A673 (cell line): Measurements from ENCODE around the gene SSTR1. TPM values are rescaled to one million over a fixed set of nuclear protein-coding genes. Genes with fewer than 3 reads are reported as not detected.

Experiments used
- BruUV-seq: library from RNA; stranded (reverse); fragments of 400-500 nt; replicated peaks from 2 replicates; lab custom pipeline; 2021; lab: Mats Ljungman, UMichigan
- CTCF ChIA-PET: fragments of 300-600 bp; sonication (Branson Sonifier 250); formaldehyde crosslinking; loops from one replicate; lab custom pipeline; 2022; ENCODE audit warnings: antibody characterized with exemption; lab: Charles Lee
- POLR2A ChIA-PET: fragments of 300-600 bp; sonication (Branson Sonifier 250); formaldehyde crosslinking; loops from one replicate; lab custom pipeline; 2022; ENCODE audit warnings: antibody characterized with exemption; ENCODE audit not compliant: low non-redundant PET; lab: Charles Lee
- DNase-seq: peaks from one replicate; pipeline ENCODE4 v3.0.0-alpha.2; 2015; ENCODE audit warnings: low spot score
- H3K27ac ChIP-seq: fragments of 200-600 bp; sonication (generic); 2 replicates; pipeline ENCODE4 v1.5.1; 2016; ENCODE audit warnings: mixed run types, low read depth, mild to moderate bottlenecking, mixed read lengths, antibody characterized with exemption, low read length; ENCODE audit not compliant: poor library complexity, severe bottlenecking
- H3K27me3 ChIP-seq: fragments of 200-600 bp; sonication (generic); replicated peaks from 2 replicates; pipeline ENCODE4 v1.6.1; 2017; ENCODE audit warnings: mixed run types, low read depth, mild to moderate bottlenecking, mixed read lengths, antibody characterized with exemption, low read length; ENCODE audit not compliant: insufficient read depth, poor library complexity
- H3K36me3 ChIP-seq: fragments of 200-600 bp; sonication (generic); 2 replicates; pipeline ENCODE4 v1.6.1; 2016; ENCODE audit warnings: mixed run types, mild to moderate bottlenecking, mixed read lengths, antibody characterized with exemption, low read length; ENCODE audit not compliant: insufficient read depth, poor library complexity, severe bottlenecking
- H3K4me1 ChIP-seq: fragments of 200-600 bp; sonication (generic); 2 replicates; pipeline ENCODE4 v1.6.1; 2017; ENCODE audit warnings: mixed run types, mild to moderate bottlenecking, mixed read lengths, antibody characterized with exemption, low read length; ENCODE audit not compliant: insufficient read depth, poor library complexity, severe bottlenecking
- H3K4me3 ChIP-seq: fragments of 200-600 bp; sonication (generic); 2 replicates; pipeline ENCODE4 v1.5.1; 2016; ENCODE audit warnings: low read depth, mixed run types, mild to moderate bottlenecking, mixed read lengths, low read length; ENCODE audit not compliant: poor library complexity, severe bottlenecking
- H3K9me3 ChIP-seq: fragments of 200-600 bp; sonication (generic); 2 replicates; pipeline ENCODE4 v1.6.1; 2016; ENCODE audit warnings: mixed run types, low read depth, mild to moderate bottlenecking, mixed read lengths, antibody characterized with exemption, low read length; ENCODE audit not compliant: poor library complexity, severe bottlenecking
- EZH2 ChIP-seq: fragments of 200-600 bp; sonication (generic); IDR thresholded peaks from 2 replicates; pipeline ENCODE4 v1.6.1; 2017; ENCODE audit warnings: borderline replicate concordance, low read depth, mild to moderate bottlenecking, mixed read lengths, antibody characterized with exemption, low read length; ENCODE audit not compliant: poor library complexity, severe bottlenecking
- intact Hi-C: fragments of 100-400 bp; cut with micrococcal nuclease; formaldehyde crosslinking; loops from one replicate; pipeline ENCODE4 v1.10.0; 2022; ENCODE audit not compliant: unreplicated experiment
- total RNA-seq: library from RNA; stranded (reverse); gene quantifications from 2 replicates; pipeline ENCODE4 v1.2.3, GENCODE V29; 2021
- TF ChIP-seq, protein P1 (sequence below): fragments of 300-800, 200-600 bp; sonication (generic); conservative IDR thresholded peaks from 2 replicates; pipeline ENCODE4 v1.5.1; 2017; ENCODE audit warnings: low read depth, mild to moderate bottlenecking, antibody characterized with exemption, low read length, moderate library complexity, mixed read lengths

The SSTR1 gene
- total RNA-seq, 1 experiment from 2014 or later: 3.8 TPM

GRCh38 chr14:38171197-38171596 is 36.5 kb upstream of the SSTR1 start:
- no peak for DNase-seq
- TF ChIP-seq, protein P1, sequence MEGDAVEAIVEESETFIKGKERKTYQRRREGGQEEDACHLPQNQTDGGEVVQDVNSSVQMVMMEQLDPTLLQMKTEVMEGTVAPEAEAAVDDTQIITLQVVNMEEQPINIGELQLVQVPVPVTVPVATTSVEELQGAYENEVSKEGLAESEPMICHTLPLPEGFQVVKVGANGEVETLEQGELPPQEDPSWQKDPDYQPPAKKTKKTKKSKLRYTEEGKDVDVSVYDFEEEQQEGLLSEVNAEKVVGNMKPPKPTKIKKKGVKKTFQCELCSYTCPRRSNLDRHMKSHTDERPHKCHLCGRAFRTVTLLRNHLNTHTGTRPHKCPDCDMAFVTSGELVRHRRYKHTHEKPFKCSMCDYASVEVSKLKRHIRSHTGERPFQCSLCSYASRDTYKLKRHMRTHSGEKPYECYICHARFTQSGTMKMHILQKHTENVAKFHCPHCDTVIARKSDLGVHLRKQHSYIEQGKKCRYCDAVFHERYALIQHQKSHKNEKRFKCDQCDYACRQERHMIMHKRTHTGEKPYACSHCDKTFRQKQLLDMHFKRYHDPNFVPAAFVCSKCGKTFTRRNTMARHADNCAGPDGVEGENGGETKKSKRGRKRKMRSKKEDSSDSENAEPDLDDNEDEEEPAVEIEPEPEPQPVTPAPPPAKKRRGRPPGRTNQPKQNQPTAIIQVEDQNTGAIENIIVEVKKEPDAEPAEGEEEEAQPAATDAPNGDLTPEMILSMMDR: no peak
- TF ChIP-seq EZH2: no peak
- Histone ChIP-seq H3K27me3 (no peaks in the 10 kb centered on the region), H3K36me3 (no peaks in the 10 kb centered on the region), H3K4me3 (no peak overlapping the region), H3K9me3 (no peaks in the 10 kb centered on the region), H3K27ac (no peak overlapping the region), H3K4me1 (no peaks in the 10 kb centered on the region)
- POLR2A ChIA-PET: no interaction called here
- CTCF ChIA-PET: interaction anchor here (0.5 kb wide), 1 partner anchor 11 kb away, joined by 4 read pairs; no protein-coding TSS in a partner anchor
- intact Hi-C loops: no loop called here
- no TSS peak for BruUV-seq

GRCh38 chr14:38174711-38175110 is 33.0 kb upstream of the SSTR1 start:
- Histone ChIP-seq H3K36me3 (no peaks in the 10 kb centered on the region), H3K27ac (no peak overlapping the region), H3K4me1 (no peaks in the 10 kb centered on the region), H3K27me3 (no peaks in the 10 kb centered on the region), H3K9me3 (no peaks in the 10 kb centered on the region), H3K4me3 (no peak overlapping the region)
- ChIA-PET CTCF (no interaction called here), POLR2A (no interaction called here)
- BruUV-seq: no TSS peak
- TF ChIP-seq EZH2: no peak
- TF ChIP-seq, protein P1: no peak
- intact Hi-C loops: no loop called here
- DNase-seq: no peak

DNA sequence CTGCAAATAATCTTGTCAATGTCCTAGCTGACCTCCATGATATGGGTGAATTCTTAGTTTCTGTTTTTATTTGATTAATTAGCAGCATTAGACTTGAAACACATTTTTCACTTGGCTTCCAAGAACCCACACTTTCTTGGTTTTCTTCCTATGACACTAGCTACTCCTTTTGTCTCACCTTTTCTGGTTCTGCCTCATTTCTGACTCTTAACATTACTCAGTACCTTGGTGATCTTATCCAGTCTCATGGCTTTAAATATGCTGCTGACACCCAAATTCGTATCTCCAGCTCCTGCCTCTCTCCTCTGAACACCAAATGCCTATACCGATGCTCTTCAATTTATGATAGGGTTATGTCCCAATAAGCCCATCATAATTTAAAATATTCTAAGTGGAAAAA is 32.0 kb upstream of the SSTR1 start:
- Histone ChIP-seq H3K27me3 (no peaks in the 10 kb centered on the region), H3K4me1 (no peaks in the 10 kb centered on the region), H3K4me3 (no peak overlapping the region), H3K27ac (no peak overlapping the region), H3K36me3 (no peaks in the 10 kb centered on the region), H3K9me3 (no peaks in the 10 kb centered on the region)
- no TSS peak for BruUV-seq
- DNase-seq: no peak
- ChIA-PET CTCF (no interaction called here), POLR2A (no interaction called here)
- intact Hi-C loops: no loop called here
- TF ChIP-seq, protein P1: no peak
- TF ChIP-seq EZH2: no peak
